Liver (tissue), 3 donors: ENCODE results near the gene ITIH4.

ENCODE experiments used
- CTCF ChIP-seq: fragments of 150-350 bp; IDR thresholded peaks from 2 replicates; pipeline ENCODE4 v1.5.1; 2017; ENCODE audit warnings: improper control_type of control experiment, low read depth, low read length; ENCODE audit not compliant: missing input control
- EGR1 ChIP-seq, 2 donors: IDR thresholded peaks; 2 replicates each; pipeline ENCODE4 v1.6.1; 2016 to 2018; ENCODE audit warnings: antibody characterized with exemption in 2 of 2, low read depth in 2 of 2
- FOXA1 ChIP-seq: IDR thresholded peaks from 2 replicates; pipeline ENCODE4 v1.6.1; 2016; ENCODE audit warnings: antibody characterized with exemption
- GABPA ChIP-seq, 2 donors: IDR thresholded peaks in 1 of 2; conservative IDR thresholded peaks in 1 of 2; 2 replicates each; pipeline ENCODE4 v1.6.1; 2016; ENCODE audit warnings: antibody characterized with exemption in 2 of 2, mild to moderate bottlenecking in 1 of 2, moderate library complexity in 1 of 2
- JUND ChIP-seq, 2 donors: IDR thresholded peaks; 2 replicates each; pipeline ENCODE4 v1.6.1; 2016; ENCODE audit warnings: antibody characterized with exemption in 2 of 2
- MAX ChIP-seq: IDR thresholded peaks from 2 replicates; pipeline ENCODE4 v1.6.1; 2016; ENCODE audit warnings: antibody characterized with exemption
- RAD21 ChIP-seq, 2 donors: IDR thresholded peaks; 2 replicates each; pipeline ENCODE4 v1.6.1; 2016; ENCODE audit warnings: antibody characterized with exemption in 2 of 2, mild to moderate bottlenecking in 2 of 2
- REST ChIP-seq: IDR thresholded peaks from 2 replicates; pipeline ENCODE4 v1.6.1; 2016; ENCODE audit warnings: antibody characterized with exemption, mild to moderate bottlenecking
- RXRA ChIP-seq, 2 donors: IDR thresholded peaks; 2 replicates each; pipeline ENCODE4 v1.6.1; 2017 to 2018; ENCODE audit warnings: antibody characterized with exemption in 2 of 2, mild to moderate bottlenecking in 1 of 2
- SP1 ChIP-seq: IDR thresholded peaks from 2 replicates; pipeline ENCODE4 v1.6.1; 2018; ENCODE audit warnings: antibody characterized with exemption, mild to moderate bottlenecking
- TAF1 ChIP-seq: conservative IDR thresholded peaks from 2 replicates; pipeline ENCODE4 v1.6.1; 2016; ENCODE audit warnings: antibody characterized with exemption, mild to moderate bottlenecking
- YY1 ChIP-seq: IDR thresholded peaks from 2 replicates; pipeline ENCODE4 v1.6.1; 2016; ENCODE audit warnings: antibody characterized with exemption, mild to moderate bottlenecking
- TF ChIP-seq, protein P1 (sequence below): IDR thresholded peaks from 2 replicates; pipeline ENCODE4 v1.6.1; 2016; ENCODE audit warnings: antibody characterized with exemption
- TF ChIP-seq, protein P2 (sequence below): IDR thresholded peaks from 2 replicates; pipeline ENCODE4 v1.6.1; 2016; ENCODE audit warnings: antibody characterized with exemption
- donor health status: healthy.
- donor health status: healthy.

GRCh38 chr3:52817860-52818259 is 12.6 kb downstream of the ITIH4 start:
- no peak for TF ChIP-seq RXRA (IDR thresholded peaks at IDR 0.05)
- no peak for TF ChIP-seq CTCF
- TF ChIP-seq REST: no peak
- no peak for TF ChIP-seq TAF1
- no peak for TF ChIP-seq JUND (IDR thresholded peaks at IDR 0.05)
- TF ChIP-seq YY1: no peak
- no peak for TF ChIP-seq MAX
- TF ChIP-seq, protein P1, sequence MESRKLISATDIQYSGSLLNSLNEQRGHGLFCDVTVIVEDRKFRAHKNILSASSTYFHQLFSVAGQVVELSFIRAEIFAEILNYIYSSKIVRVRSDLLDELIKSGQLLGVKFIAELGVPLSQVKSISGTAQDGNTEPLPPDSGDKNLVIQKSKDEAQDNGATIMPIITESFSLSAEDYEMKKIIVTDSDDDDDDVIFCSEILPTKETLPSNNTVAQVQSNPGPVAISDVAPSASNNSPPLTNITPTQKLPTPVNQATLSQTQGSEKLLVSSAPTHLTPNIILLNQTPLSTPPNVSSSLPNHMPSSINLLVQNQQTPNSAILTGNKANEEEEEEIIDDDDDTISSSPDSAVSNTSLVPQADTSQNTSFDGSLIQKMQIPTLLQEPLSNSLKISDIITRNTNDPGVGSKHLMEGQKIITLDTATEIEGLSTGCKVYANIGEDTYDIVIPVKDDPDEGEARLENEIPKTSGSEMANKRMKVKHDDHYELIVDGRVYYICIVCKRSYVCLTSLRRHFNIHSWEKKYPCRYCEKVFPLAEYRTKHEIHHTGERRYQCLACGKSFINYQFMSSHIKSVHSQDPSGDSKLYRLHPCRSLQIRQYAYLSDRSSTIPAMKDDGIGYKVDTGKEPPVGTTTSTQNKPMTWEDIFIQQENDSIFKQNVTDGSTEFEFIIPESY: no peak
- TF ChIP-seq RAD21 (IDR thresholded peaks at IDR 0.05): no peak
- no peak for TF ChIP-seq EGR1 (IDR thresholded peaks at IDR 0.05; ENCODE audit: low read depth in 2 of 2)
- no peak for TF ChIP-seq GABPA (IDR thresholded peaks at IDR 0.05 in 1 of 2, conservative IDR thresholded peaks at IDR 0.05 in 1 of 2)
- no peak for TF ChIP-seq FOXA1
- no peak for TF ChIP-seq SP1
- TF ChIP-seq, protein P2, sequence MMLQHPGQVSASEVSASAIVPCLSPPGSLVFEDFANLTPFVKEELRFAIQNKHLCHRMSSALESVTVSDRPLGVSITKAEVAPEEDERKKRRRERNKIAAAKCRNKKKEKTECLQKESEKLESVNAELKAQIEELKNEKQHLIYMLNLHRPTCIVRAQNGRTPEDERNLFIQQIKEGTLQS: no peak
